ENCODE data around the gene RAI1. TPM values are rescaled to one million over a fixed set of nuclear protein-coding genes. Genes with fewer than 3 reads are reported as not detected.

Gene RAI1
- total RNA-seq, 1 donor from 2014 or later: 20.4 TPM

GRCh38 chr17:17836250-17836817, 155.1 kb downstream of the RAI1 start:
- peak; percentile 68 for ATAC-seq

- ATAC-seq: peak; percentile 2
These were observed 155.6 kb downstream of the RAI1 start, which contains the start of gene SREBF1 for GRCh38 chr17:17836818-17837379. Gene SREBF1 (minus strand): TSS chr17:17836986. CDS start chr17:17836817, 169 bp downstream.

- no peak for ATAC-seq
These were observed 156.1 kb downstream of the RAI1 start for GRCh38 chr17:17837380-17837821.

GRCh38 chr17:17837966-17838962, 157.0 kb downstream of the RAI1 start:
- no peak for ATAC-seq

- ATAC-seq: peak; percentile 74
These were observed 158.8 kb downstream of the RAI1 start for GRCh38 chr17:17839791-17840707.

- peak; percentile 63 for ATAC-seq
These were observed 159.7 kb downstream of the RAI1 start for GRCh38 chr17:17840751-17841591.

- no peak for ATAC-seq
These were observed 160.4 kb downstream of the RAI1 start for GRCh38 chr17:17841601-17842025.

GRCh38 chr17:17842111-17842876, 161.0 kb downstream of the RAI1 start:
- ATAC-seq: no peak

GRCh38 chr17:17843096-17843495, 161.8 kb downstream of the RAI1 start:
- ATAC-seq: peak; percentile 4

- no peak for ATAC-seq
These were observed 162.8 kb downstream of the RAI1 start for GRCh38 chr17:17844079-17844478.

GRCh38 chr17:17844500-17844899, 163.2 kb downstream of the RAI1 start:
- no peak for ATAC-seq

GRCh38 chr17:17845046-17845775, 164.0 kb downstream of the RAI1 start:
- no peak for ATAC-seq

- ATAC-seq: no peak
These were observed 164.7 kb downstream of the RAI1 start for GRCh38 chr17:17846003-17846402.

- ATAC-seq: no peak
These were observed 165.4 kb downstream of the RAI1 start for GRCh38 chr17:17846645-17847044.

GRCh38 chr17:17847118-17847689, 165.9 kb downstream of the RAI1 start:
- ATAC-seq: no peak

GRCh38 chr17:17847726-17848125, 166.5 kb downstream of the RAI1 start:
- no peak for ATAC-seq

GRCh38 chr17:17848311-17849082, 167.2 kb downstream of the RAI1 start:
- ATAC-seq: no peak

GRCh38 chr17:17849147-17849820, 168.0 kb downstream of the RAI1 start:
- ATAC-seq: peak; percentile 46
